ENCODE results near the gene PLA1A. TPM values are rescaled to one million over a fixed set of nuclear protein-coding genes. Genes with fewer than 3 reads are reported as not detected.
A peak's percentile ranks its signal among the peaks of the same experiment; 100 is the strongest.
"Not testable (repeated sequence)": the region's sequence is repeated elsewhere in the genome, so short reads cannot be mapped to it uniquely, and the experiment has no call there.

The PLA1A gene
- total and polyA plus RNA-seq, 9 donors: 0.07 to 0.37 (median 0.19) TPM; not detected in 2

DNA sequence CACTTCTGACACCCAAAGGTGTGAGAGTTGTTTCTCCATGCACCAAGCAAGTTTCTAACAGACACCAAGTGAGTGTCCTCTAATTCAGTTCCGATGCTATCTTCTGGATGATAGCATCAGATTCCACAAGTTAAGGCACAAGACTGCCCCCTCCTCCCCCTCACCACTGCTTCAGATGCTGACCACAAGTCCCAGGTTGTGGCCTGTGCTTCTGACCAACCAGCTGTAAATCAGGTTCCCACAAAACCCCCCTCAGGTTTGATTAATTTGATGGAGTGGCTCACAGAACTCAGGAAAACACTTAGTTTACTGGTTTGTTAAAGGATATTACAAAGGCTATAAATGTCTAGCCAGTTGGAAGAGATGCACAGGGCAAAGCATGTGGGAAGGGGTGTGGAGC, 7.0 kb upstream of the PLA1A start:
- no peak for DNase-seq
- H3K36me3 ChIP-seq (ENCODE audit: control insufficient read depth, insufficient read depth, low read length): peaks cover 10% of the 10 kb centered on the region
- H3K4me3 ChIP-seq (ENCODE audit: low read length): no peak overlapping the region
- peaks cover 6% of the 10 kb centered on the region for H3K4me1 ChIP-seq (ENCODE audit: control insufficient read depth, insufficient read depth, low read length)
- no peaks in the 10 kb centered on the region for H3K27me3 ChIP-seq (ENCODE audit: control insufficient read depth, insufficient read depth, low read length)
- 86% methylated on average over 1 of the region's 1 CpG for WGBS (ENCODE audit: insufficient coverage)
- H3K9me3 ChIP-seq (replicated peaks; ENCODE audit: control insufficient read depth, low read depth, low read length): peaks cover 7% of the 10 kb centered on the region
- no peak overlapping the region for H3K27ac ChIP-seq (ENCODE audit: low read length)

DNA sequence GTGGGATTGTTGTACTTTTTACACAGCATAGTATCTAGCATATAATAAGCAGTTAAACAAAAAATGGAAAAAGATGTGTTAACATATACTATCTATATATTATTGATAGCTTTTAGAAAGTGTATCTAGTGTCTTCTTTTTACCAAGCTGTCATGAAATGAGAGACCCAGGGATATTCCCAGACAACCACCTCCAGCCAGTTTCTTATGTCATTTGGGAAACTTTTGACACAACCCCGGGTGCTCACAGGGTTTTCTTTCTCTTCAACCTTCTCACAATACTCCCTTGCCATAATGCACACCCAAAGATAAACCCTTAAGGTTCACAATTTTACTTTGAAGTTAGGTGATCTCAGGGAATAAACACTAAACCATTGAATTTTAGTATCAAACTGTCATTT, 4.8 kb upstream of the PLA1A start:
- no peaks in the 10 kb centered on the region for H3K36me3 ChIP-seq (ENCODE audit: control insufficient read depth, insufficient read depth, low read length)
- WGBS (ENCODE audit: insufficient coverage): 100% methylated on average over 1 of the region's 1 CpG
- no peak overlapping the region for H3K27ac ChIP-seq (ENCODE audit: low read length)
- no peak for DNase-seq
- H3K27me3 ChIP-seq (ENCODE audit: control insufficient read depth, insufficient read depth, low read length): no peaks in the 10 kb centered on the region
- peaks cover 7% of the 10 kb centered on the region for H3K9me3 ChIP-seq (replicated peaks; ENCODE audit: control insufficient read depth, low read depth, low read length)
- H3K4me1 ChIP-seq (ENCODE audit: control insufficient read depth, insufficient read depth, low read length): peaks cover 16% of the 10 kb centered on the region
- H3K4me3 ChIP-seq (ENCODE audit: low read length): no peak overlapping the region

DNA sequence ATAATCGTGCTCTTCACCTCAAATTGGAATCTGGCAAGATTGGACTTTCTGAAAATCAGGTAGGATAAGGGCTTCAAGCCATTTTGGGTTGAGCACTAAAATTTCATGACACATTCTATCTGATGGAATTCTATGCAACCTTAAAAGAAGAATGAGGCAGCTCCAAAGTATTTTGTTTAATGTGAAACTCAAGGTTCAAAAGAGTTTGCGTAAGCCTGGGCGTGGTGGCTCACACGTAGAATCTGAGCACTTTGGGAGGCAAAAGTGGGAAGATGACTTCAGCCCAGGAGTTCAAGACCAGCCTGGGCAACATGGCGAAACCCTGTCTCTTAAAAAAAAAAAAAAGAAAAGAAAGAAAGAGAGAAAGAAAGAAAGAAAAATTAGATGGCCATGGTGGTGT, 3.6 kb upstream of the PLA1A start:
- H3K27me3 ChIP-seq (ENCODE audit: control insufficient read depth, insufficient read depth, low read length): no peaks in the 10 kb centered on the region
- no peak overlapping the region for H3K4me3 ChIP-seq (ENCODE audit: low read length)
- H3K4me1 ChIP-seq (ENCODE audit: control insufficient read depth, insufficient read depth, low read length): peaks cover 16% of the 10 kb centered on the region
- H3K9me3 ChIP-seq (replicated peaks; ENCODE audit: control insufficient read depth, low read depth, low read length): peaks cover 7% of the 10 kb centered on the region
- H3K27ac ChIP-seq (ENCODE audit: low read length): no peak overlapping the region
- no peaks in the 10 kb centered on the region for H3K36me3 ChIP-seq (ENCODE audit: control insufficient read depth, insufficient read depth, low read length)
- DNase-seq: no peak
- WGBS (ENCODE audit: insufficient coverage): 94% methylated on average over 3 of the region's 5 CpGs

DNA sequence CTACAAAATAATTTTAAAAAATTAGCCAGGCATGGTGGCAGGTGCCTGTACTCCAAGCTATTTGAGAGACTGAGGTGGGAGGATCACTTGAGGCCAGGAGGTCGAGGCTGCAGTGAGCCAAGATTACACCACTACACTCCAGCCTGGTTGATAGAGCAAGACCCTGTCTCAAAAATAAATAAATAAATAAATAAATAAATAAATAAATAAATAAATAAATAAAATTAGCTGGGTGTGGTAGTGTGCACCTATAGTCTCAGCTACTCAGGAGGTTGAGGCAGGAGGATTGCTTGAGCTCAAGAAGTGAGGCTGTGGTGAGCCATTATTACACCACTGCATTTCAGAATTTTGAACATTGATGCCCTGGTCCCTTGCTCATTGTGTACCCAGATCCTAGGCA, 2.8 kb upstream of the PLA1A start:
- H3K4me1 ChIP-seq (ENCODE audit: control insufficient read depth, insufficient read depth, low read length): peaks cover 16% of the 10 kb centered on the region
- no CpG with 5 or more reads among the region's 1 CpG for WGBS (ENCODE audit: insufficient coverage)
- H3K27ac ChIP-seq (ENCODE audit: low read length); H3K27me3 ChIP-seq (ENCODE audit: control insufficient read depth, insufficient read depth, low read length); DNase-seq; H3K9me3 ChIP-seq (replicated peaks; ENCODE audit: control insufficient read depth, low read depth, low read length); H3K36me3 ChIP-seq (ENCODE audit: control insufficient read depth, insufficient read depth, low read length); H3K4me3 ChIP-seq (ENCODE audit: low read length): not testable (repeated sequence)

DNA sequence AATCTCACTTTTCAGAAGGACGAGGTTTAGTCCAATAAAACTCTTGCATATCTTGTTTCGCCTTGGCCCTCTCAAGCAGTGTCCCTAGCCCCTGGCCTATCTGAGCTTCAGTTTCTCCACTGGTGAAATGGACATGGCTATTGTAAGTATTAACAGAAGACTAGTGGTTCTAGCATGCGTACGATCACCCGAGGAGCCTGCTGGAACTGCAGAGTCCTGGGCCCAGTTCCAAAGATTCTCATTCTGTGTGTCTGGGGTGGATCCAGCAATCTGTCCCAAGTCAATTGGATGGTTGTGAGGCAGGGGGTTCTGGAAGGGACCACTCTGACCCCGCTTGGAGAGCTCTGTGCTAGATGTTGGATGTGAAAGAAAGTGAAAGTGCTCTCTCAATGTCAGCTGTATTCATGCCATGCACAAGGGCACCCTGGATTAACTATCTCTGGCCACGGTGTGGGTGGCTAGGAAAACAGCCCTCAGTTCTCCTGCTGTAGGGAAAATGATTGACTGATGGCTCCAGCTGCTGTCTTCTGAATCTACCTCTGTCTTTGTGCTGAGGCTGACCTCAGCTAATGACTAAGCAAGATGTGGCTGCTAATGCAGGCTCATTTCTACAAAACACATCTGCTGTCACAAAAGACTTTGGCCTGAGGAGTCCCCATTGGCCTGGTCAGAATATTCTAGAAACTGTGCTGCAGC, 1.9 kb upstream of the PLA1A start:
- Histone ChIP-seq H3K9me3 (replicated peaks; ENCODE audit: control insufficient read depth, low read depth, low read length) (peaks cover 1% of the 10 kb centered on the region), H3K27ac (ENCODE audit: low read length) (peak overlapping the region; percentile 31), H3K36me3 (ENCODE audit: control insufficient read depth, insufficient read depth, low read length) (no peaks in the 10 kb centered on the region), H3K27me3 (ENCODE audit: control insufficient read depth, insufficient read depth, low read length) (no peaks in the 10 kb centered on the region), H3K4me1 (ENCODE audit: control insufficient read depth, insufficient read depth, low read length) (peaks cover 16% of the 10 kb centered on the region), H3K4me3 (ENCODE audit: low read length) (no peak overlapping the region)
- DNase-seq: peak; percentile 42
- WGBS (ENCODE audit: insufficient coverage): 43% methylated on average over 6 of the region's 7 CpGs

DNA sequence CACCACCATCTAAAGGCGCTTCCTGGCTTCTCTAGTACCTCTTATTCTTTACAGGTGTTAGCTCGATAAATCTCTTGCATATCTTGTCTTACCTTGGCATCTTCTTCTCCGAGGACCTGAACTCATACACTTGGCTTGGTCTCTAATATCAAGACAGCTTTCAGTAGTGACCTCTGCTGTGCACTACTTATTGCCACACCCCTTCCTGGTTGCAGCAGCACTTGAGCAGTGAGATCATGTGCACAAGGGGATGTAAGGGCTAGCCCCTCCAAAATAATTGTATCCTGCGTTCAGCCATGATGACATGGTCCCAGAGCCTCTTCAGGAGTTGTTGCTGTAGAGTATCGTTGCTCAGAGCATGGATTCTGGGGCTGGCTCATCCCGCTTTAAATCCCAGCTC, 1.3 kb upstream of the PLA1A start:
- H3K4me1 ChIP-seq (ENCODE audit: control insufficient read depth, insufficient read depth, low read length): peaks cover 16% of the 10 kb centered on the region
- 68% methylated on average over 4 of the region's 6 CpGs for WGBS (ENCODE audit: insufficient coverage)
- H3K36me3 ChIP-seq (ENCODE audit: control insufficient read depth, insufficient read depth, low read length): no peaks in the 10 kb centered on the region
- peak overlapping the region; percentile 31 for H3K27ac ChIP-seq (ENCODE audit: low read length)
- no peaks in the 10 kb centered on the region for H3K27me3 ChIP-seq (ENCODE audit: control insufficient read depth, insufficient read depth, low read length)
- no peak overlapping the region for H3K4me3 ChIP-seq (ENCODE audit: low read length)
- H3K9me3 ChIP-seq (replicated peaks; ENCODE audit: control insufficient read depth, low read depth, low read length): no peaks in the 10 kb centered on the region
- DNase-seq: no peak

DNA sequence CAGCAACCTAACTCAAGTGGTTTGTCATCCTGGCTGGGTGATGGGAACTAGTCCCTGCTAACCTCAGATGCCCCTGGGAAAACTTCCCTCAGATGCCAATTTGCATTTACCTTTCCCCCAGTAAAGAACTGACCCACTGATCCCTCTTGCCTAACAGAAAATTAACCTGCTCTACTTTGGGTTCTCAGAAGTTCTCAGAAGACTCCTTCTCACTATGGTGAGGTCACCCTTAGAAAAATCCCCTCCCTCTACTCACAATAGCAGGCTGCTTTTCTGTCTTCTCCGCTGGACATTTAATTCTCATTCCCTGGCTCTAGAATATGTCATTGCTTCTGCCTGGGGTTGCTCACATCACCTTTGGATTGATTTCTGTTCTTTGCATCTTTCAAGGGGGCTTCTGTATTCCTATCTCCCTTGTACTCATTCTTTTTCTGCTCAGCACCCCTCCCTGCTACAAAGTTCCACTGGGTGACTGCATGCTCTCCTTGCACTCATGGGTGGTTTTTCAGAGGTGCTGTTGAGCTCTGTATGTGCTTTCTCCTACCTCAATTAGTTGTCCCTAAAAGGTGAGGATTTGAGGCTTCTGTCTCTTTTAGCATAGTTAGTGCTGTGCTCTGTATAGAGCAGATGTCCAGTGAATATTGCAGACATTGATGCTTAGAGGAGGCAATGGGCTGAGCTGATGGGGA, 869 bp downstream of the PLA1A start:
- no peak overlapping the region for H3K27ac ChIP-seq (ENCODE audit: low read length)
- no peaks in the 10 kb centered on the region for H3K9me3 ChIP-seq (replicated peaks; ENCODE audit: control insufficient read depth, low read depth, low read length)
- 80% methylated on average over 1 of the region's 1 CpG for WGBS (ENCODE audit: insufficient coverage)
- no peak overlapping the region for H3K4me3 ChIP-seq (ENCODE audit: low read length)
- no peaks in the 10 kb centered on the region for H3K36me3 ChIP-seq (ENCODE audit: control insufficient read depth, insufficient read depth, low read length)
- H3K27me3 ChIP-seq (ENCODE audit: control insufficient read depth, insufficient read depth, low read length): no peaks in the 10 kb centered on the region
- H3K4me1 ChIP-seq (ENCODE audit: control insufficient read depth, insufficient read depth, low read length): peaks cover 16% of the 10 kb centered on the region
- no peak for DNase-seq

DNA sequence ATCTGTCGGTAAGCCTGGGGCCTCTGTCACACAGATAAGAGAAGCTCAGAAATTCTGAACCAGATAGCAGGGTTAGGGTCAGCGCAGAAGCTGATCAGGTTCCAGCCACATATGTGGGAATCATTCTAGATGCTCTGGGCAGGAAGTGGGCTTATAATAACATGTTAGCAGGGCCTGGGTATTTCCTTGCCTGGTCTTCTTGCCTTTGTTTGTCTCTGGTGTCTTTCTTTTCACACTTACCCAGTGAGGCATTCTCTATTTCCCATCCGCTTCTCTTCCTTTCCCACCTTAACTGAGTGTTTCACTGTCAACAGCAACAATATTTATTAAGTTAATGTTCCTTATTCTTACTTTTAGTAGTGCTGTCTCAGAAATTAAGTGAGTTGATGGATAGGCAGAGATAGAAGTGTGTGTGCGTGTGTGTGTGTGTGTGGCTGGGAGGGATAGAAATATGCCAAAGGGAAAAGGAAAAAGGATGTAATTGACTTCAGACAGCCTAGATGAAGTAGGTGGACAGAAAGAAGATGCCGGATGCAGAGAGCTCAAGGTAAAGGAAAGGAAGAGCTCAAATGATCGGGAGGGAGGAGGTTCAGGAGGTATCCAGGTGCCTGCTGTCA, 2.0 kb downstream of the PLA1A start:
- Histone ChIP-seq H3K36me3 (ENCODE audit: control insufficient read depth, insufficient read depth, low read length) (no peaks in the 10 kb centered on the region), H3K9me3 (replicated peaks; ENCODE audit: control insufficient read depth, low read depth, low read length) (no peaks in the 10 kb centered on the region), H3K4me3 (ENCODE audit: low read length) (no peak overlapping the region), H3K4me1 (ENCODE audit: control insufficient read depth, insufficient read depth, low read length) (peaks cover 16% of the 10 kb centered on the region), H3K27me3 (ENCODE audit: control insufficient read depth, insufficient read depth, low read length) (no peaks in the 10 kb centered on the region), H3K27ac (ENCODE audit: low read length) (no peak overlapping the region)
- no peak for DNase-seq
- WGBS (ENCODE audit: insufficient coverage): 69% methylated on average over 2 of the region's 6 CpGs

DNA sequence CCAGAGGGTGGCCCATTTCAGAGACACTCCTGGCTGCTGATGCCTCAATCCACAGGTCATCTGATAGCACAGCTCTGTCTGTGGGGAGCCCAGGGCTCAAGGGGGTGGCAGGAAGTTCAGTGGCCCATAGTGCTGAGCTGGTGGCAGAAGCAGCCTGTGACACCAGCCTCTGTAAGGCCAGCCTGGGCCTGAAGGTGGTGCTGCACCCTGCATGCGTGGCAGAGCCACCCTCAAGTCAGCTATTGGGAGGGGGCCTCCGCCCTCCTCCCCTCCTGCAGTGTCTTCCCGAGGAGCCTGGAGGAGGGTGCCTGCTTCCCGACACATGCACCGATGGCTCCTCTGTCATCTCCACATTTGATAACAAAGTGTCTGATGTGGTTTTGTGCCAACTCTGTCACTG, 3.0 kb downstream of the PLA1A start:
- Histone ChIP-seq H3K36me3 (ENCODE audit: control insufficient read depth, insufficient read depth, low read length) (no peaks in the 10 kb centered on the region), H3K4me1 (ENCODE audit: control insufficient read depth, insufficient read depth, low read length) (peaks cover 10% of the 10 kb centered on the region), H3K9me3 (replicated peaks; ENCODE audit: control insufficient read depth, low read depth, low read length) (no peaks in the 10 kb centered on the region), H3K27ac (ENCODE audit: low read length) (no peak overlapping the region), H3K4me3 (ENCODE audit: low read length) (no peak overlapping the region), H3K27me3 (ENCODE audit: control insufficient read depth, insufficient read depth, low read length) (no peaks in the 10 kb centered on the region)
- no peak for DNase-seq
- no CpG with 5 or more reads among the region's 5 CpGs for WGBS (ENCODE audit: insufficient coverage)

DNA sequence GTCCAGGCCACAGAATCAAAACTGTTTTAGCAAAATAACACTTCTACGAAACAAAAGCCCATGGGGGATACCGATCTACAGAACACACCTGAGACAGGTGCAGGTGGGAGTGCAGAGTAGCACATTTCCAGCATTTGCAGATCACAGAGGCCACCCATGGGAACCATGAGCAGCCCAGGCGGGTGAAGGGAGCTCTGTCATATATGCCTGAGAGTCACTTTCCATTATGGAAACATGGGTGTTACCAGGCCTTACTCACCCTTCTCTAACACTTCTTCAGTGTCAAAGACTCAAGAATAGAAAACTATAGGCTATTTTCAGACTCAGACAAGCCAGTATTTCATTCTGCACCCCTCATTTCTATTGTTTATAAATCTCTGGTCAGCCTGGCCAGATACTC, 3.5 kb downstream of the PLA1A start:
- Histone ChIP-seq H3K27me3 (ENCODE audit: control insufficient read depth, insufficient read depth, low read length) (no peaks in the 10 kb centered on the region), H3K36me3 (ENCODE audit: control insufficient read depth, insufficient read depth, low read length) (no peaks in the 10 kb centered on the region), H3K4me3 (ENCODE audit: low read length) (no peak overlapping the region), H3K9me3 (replicated peaks; ENCODE audit: control insufficient read depth, low read depth, low read length) (no peaks in the 10 kb centered on the region), H3K4me1 (ENCODE audit: control insufficient read depth, insufficient read depth, low read length) (peaks cover 5% of the 10 kb centered on the region), H3K27ac (ENCODE audit: low read length) (no peak overlapping the region)
- WGBS (ENCODE audit: insufficient coverage): 88% methylated on average over 1 of the region's 3 CpGs
- no peak for DNase-seq
